NCI-H1417 treated with DMSO at 0.1 percent for 48 hours (cell line): ENCODE data around the gene MAPKAP1.

Source experiments
- DNase-seq: peaks from one replicate; lab custom pipeline; 2025; lab: John Stamatoyannopoulos, UW

MAPKAP1 gene

DNA sequence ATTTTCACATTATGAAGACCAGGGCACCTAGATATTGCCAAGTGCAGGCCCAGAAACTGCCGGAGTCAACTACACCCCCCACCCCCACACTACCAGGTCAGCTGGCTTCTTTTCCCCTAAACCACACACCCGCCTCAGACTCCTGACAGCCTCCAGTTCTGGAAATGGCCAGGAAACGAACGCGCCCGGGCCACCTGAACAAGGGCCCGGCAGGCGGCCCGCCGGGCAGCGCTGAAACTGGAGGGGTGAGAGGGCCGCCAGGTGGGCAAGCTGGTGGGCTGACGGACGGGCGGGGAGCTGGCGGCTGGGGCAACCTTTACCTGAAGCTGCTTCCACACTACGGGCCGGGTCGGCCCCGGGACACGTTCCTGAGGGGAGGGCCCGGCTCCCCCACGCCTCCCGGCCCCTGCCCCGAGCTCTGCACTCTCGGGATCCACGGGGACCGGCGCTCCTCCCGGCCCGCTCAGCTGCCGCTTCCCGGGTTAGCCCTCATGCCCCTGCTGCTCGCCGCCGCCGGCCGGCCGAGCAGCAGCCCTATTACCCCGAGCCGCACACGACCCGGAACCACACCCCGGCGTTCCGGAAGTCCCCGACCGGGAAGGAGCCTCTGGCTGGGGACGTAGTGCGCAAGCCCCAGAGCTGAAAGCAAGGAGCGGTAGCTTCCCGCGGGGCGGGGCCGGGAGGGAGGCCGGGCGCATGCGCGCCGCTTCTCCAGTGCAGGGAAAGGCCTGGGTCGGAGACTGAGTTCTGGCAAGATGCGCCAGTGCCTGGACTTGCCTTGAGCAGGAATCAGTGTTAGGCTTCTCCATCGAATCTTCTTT is at the start of gene MAPKAP1:
MAPKAP1 (minus strand) TSS at position 558 of the 821 bp plus-strand sequence. CDS start 34,634 bp downstream, outside the sequence.
- peak; percentile 84 for DNase-seq

GRCh38 chr9:125756518-125756917 is 49.5 kb upstream of the MAPKAP1 start:
- no peak for DNase-seq

- no peak for DNase-seq
Measured at GRCh38 chr9:125755340-125755739, 48.3 kb upstream of the MAPKAP1 start.

- DNase-seq, result no peak
Measured at GRCh38 chr9:125754096-125754495, 47.1 kb upstream of the MAPKAP1 start.

DNA sequence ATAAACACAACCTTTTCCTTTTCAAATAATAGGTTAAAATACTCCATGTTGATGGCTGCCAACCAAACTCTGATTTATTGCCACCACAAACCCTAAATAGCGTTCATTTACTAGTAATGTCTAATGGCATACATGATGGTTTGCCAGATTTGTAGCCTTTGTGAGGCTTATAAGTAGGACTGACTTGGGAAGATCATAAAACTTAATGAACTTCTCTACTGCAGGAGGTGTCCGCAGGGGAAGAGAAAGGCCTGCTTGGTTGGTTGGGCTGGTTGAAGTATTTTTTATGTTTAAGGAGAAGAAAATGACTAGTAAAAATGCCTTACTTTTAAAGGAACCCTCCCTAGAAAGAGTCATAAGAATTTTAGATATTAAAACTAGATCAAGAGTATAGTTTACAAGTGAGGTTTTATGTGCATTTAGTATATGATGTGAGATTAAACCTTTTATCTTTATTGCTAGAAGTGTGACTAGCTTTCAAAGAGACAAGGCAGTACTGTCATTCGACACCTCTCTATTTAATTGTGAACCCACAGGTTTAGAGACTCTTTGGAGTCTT is 45.1 kb upstream of the MAPKAP1 start:
- no peak for DNase-seq

DNA sequence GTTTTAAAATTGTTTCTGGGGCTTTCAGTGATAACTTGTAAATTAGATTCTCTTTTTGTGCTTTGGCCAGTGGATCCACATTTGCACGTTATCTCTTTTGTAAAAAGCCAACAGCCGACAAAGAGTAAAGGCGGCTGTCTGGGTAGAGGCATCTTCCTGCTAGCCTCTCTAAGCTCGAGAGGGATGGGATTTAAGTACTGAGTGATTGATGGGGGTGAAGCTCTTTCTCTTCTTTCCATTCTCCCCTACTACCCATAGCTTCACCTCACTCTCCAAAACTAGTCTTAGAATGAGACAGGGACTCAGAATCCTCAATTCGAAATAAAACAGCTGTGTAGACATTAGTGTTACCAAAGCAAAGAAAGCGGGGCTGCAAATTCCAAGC is 43.6 kb upstream of the MAPKAP1 start:
- no peak for DNase-seq

- DNase-seq, result no peak
Measured at GRCh38 chr9:125749951-125750626, 43.1 kb upstream of the MAPKAP1 start.

DNA sequence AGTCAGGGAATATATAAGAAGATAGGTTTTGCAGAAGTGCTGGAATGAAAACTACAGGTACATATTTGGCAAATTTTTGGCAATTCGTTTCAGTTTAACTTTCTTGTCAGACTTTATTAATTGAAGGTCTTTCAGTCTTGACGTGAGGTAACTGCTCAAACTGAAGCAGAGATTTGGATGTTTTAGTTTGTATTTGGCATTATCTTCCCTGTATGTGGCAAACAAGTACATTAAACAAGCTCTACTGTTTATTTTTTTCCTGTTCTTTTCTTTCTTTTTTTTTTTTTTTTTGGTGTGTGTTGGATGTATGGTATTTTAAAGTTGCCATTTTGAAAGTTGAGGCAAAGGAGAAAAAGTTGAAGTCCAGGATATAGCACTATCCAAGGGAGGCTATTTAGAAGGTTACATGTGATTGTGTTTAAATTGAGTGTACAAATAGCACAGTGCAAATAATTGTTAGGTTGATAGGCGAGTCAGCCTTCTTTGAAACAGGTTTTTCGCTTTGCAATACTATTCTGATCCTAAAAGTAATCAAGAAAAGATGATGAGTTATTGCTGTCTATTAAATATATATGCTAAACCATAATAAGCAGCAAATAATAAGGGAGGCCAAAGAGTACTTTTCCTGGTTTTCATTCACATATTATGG is 42.4 kb upstream of the MAPKAP1 start:
- no peak for DNase-seq

GRCh38 chr9:125748446-125749099 is 41.6 kb upstream of the MAPKAP1 start:
- no peak for DNase-seq

DNA sequence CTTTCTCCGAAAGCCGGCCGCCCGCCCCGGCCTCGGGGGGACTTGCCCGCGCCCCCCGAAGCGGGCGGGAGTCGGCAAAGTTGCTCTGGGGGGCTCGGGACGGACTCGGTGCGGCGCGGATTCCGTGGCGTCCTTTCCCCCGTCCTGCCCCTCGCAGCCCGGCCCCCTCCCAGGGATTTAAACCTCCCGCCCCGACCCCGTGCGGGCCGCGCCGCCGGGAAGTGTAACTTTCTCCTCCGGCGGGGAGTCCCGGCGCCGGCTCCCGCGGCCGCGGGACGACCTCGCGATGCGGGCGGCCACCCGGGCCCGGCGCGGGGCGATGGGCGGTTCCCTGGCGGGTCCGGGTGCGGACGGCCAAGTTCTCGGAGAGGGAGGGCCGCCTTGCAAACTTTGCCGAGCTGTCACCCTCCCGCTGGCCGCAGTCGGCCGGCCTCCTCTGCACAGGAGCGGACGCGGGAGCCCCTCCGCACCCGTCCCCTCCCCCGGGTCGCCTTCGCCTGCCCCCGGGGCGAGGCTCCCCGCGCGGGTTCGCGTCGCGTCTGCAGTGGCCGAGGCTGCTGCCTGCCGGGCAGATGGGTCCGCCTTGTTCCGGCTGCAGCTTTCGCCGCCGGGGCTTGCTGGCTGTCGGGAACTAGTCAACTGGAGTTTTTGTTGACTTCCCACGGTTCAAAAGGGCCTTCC is 40.9 kb upstream of the MAPKAP1 start:
- DNase-seq, result no peak

DNA sequence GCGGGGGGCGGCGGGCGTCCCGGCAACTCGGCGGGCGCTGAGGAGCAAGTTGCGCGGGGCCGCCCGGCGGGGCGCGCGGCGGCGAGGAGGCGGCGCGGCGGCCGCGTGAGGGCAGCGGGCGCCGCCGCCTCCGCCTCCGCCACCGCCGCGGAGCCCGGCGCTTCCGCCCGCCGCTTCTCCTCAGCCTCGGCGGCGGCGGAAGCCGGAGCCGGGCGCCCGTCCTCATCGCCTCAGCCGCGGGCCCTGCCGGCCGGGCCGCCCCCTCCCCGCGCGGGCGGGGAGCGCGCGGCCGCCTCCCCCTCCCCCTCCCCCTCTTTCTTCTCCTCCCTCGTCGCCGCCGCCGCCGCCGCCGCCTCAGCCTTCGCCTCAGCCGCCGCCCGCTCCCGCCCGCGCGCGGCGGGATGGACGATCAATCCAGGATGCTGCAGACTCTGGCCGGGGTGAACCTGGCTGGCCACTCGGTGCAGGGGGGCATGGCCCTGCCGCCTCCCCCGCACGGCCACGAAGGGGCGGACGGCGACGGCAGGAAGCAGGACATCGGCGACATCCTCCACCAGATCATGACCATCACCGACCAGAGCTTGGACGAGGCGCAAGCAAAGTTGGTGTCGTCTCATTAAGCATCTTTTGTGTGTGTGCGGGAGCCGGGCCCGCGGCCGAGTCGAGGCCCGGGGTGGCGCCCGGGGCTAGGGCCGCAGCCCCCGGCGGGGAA is 40.2 kb upstream of the MAPKAP1 start, which contains the start of gene PBX3:
PBX3 (plus strand) TSS at position 321 of the 712 bp plus-strand sequence.
- no peak for DNase-seq

- DNase-seq, result no peak
Measured at GRCh38 chr9:125746774-125747052, 39.7 kb upstream of the MAPKAP1 start.

- peak; percentile 96 for DNase-seq
Measured at GRCh38 chr9:125746017-125746773, 39.2 kb upstream of the MAPKAP1 start.

- DNase-seq, result no peak
Measured at GRCh38 chr9:125745682-125746016, 38.6 kb upstream of the MAPKAP1 start.

DNA sequence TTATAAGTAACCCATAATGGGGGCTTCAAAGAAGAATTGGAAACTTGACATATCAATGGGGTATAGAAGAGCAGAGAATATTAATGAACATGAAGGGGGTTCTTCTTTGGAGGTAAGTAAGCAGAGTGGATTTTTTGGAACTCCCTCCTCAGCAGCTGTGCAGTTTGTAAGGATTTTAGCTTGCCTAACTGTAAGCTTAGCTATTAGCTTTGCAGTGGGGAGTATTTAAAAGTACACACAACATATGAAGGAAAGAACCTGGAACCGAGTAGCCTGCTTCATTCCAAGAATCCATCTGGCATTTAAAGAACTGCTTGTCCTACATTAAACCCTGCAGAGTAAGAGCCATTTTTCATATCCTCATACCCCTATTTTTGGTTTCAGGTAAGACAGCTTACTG is 38.0 kb upstream of the MAPKAP1 start:
- DNase-seq, result no peak

DNA sequence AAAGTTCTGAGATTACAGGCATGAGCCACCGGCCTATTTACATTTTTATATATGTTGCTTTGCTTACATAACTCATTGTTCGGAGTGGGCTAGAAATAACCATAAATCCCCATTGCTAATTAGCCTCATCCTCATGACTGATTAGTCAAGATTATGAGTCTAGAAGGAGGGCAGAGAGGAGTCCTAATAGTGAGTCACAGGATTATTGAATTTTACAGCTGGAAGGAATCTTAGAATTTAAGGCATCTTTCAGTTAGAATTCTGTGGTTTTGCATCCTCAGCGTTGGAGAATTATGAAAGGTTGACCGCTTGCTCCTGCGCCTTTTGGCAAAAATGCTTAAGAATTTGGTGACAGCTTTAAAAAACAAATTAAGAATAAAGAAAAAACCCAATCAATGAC is 37.6 kb upstream of the MAPKAP1 start:
- no peak for DNase-seq

- no peak for DNase-seq
Measured at GRCh38 chr9:125743682-125744428, 36.8 kb upstream of the MAPKAP1 start.

- DNase-seq, result no peak
Measured at GRCh38 chr9:125742657-125743056, 35.6 kb upstream of the MAPKAP1 start.

DNA sequence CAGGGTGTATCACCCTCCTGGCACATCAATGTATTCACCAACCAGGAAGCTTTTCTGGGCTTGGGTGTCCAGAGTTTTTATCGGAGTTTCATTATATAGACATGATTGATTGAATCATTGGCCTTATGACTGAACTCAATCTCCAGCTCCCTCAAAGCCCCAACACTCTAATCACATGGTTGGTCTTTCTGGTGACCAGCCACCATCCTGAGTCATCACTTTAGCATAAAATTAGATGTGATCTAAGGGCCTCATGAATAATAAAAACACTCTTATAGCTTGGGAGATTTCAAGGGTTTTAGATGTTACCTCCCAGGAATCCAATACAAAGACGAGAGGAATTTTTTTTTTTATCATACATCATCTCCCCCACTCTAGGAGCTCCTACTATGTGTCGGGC is 32.4 kb upstream of the MAPKAP1 start:
- DNase-seq, result no peak

- DNase-seq, result no peak
Measured at GRCh38 chr9:125732562-125732961, 25.6 kb upstream of the MAPKAP1 start.
